Ovary (tissue), 9 donors: ENCODE measurements around the gene CHCHD3. TPM values are rescaled to one million over a fixed set of nuclear protein-coding genes. Genes with fewer than 3 reads are reported as not detected.

Experiments
- DNase-seq, 5 donors: peaks; one replicate each; pipeline ENCODE4 v3.0.0-alpha.2; 2019 to 2020
- H3K27ac ChIP-seq, 2 donors: fragments of 200-600 bp; one replicate each; pipeline versions ENCODE4 v1.5.1 to v1.8.0; 2019 to 2022
- H3K27me3 ChIP-seq: fragments of 200-600 bp; one replicate; pipeline ENCODE4 v1.8.0; 2022
- H3K36me3 ChIP-seq: fragments of 200-600 bp; sonication (generic); one replicate; pipeline ENCODE4 v1.5.1; 2019
- H3K4me1 ChIP-seq: one replicate; pipeline ENCODE4 v1.8.1; 2013; ENCODE audit warnings: mild to moderate bottlenecking, moderate library complexity; ENCODE audit not compliant: insufficient read depth
- H3K4me3 ChIP-seq: fragments of 200-600 bp; sonication (generic); one replicate; pipeline ENCODE4 v1.5.1; 2017
- H3K9me3 ChIP-seq, 2 donors: fragments of 200-600 bp in 1 of 2; sonication (generic) in 1 of 2; one replicate each; pipeline versions ENCODE4 v1.5.1 to v1.8.1; 2013 to 2019; ENCODE audit warnings: mild to moderate bottlenecking in 1 of 2, moderate library complexity in 1 of 2
- CTCF ChIP-seq, 3 donors: fragments of 450-650 bp in 2 of 3; fragments of 200-600 bp in 1 of 3; IDR thresholded peaks; one replicate each; pipeline versions ENCODE4 v1.5.1 to v1.8.0; 2016 to 2022; ENCODE audit warnings: antibody characterized with exemption in 3 of 3, mild to moderate bottlenecking in 1 of 3
- EP300 ChIP-seq: sonication (generic); formaldehyde crosslinking; IDR thresholded peaks from one replicate; pipeline ENCODE4 v1.6.1; 2017; ENCODE audit warnings: antibody characterized with exemption
- POLR2A ChIP-seq: fragments of 450-650 bp; IDR thresholded peaks from one replicate; pipeline ENCODE4 v1.6.1; 2017; ENCODE audit warnings: antibody characterized with exemption, mild to moderate bottlenecking, moderate library complexity
- WGBS, 3 donors: extraction: QIAGEN DNeasy Blood & Tissue Kit in 1 of 3; methylation state at CpG; one replicate each; pipeline versions ENCODE4 v1.1.5 to v1.1.7; 2013 to 2017; 5-methylcytosine and 5-hydroxymethylcytosine counted together
- intact Hi-C, 4 donors: fragments of 100-400 bp; cut with DNase I; formaldehyde crosslinking; loops; one replicate each; pipeline versions ENCODE4 v1.11.0 to v1.15.1; 2022 to 2023
- polyA plus RNA-seq, 2 donors: library from polyadenylated mRNA; stranded (reverse); fragments of 200-250 nt in 1 of 2; fragments of 350-450 nt in 1 of 2; fragmentation: Illumina TruSeq in 1 of 2; extraction: RNeasy Lipid Tissue Mini Kit (QIAGEN cat#74804) in 1 of 2; gene quantifications; one replicate each; pipeline ENCODE4 v1.2.3, GENCODE V29; 2013 to 2014
- total RNA-seq, 7 donors: library from RNA; depleted of rRNA in 2 of 7; stranded (reverse); fragments of >200 nt in 2 of 7; fragmentation: NEBNext Ultra II Directional in 3 of 7; extraction: Animal tissue kit (Norgen Biotek cat#: 25700) in 3 of 7; gene quantifications; one replicate each; pipeline versions ENCODE4 v1.1.0 to v1.2.4, GENCODE V29; 2016 to 2023
- donor health status: DM: no; HTN: no; CAD: no; lungs with moderate emphysema.
- donor health status: DM: no; HTN: no; CAD: no.
- donor health status: Bipolar disorder and iron deficiency.
- donor health status: DM: yes; HTN: yes; CAD: no.
- donor health status: DM: no; HTN: no; CAD: no.
- donor health status: DM: yes; HTN: yes; CAD: no.

The CHCHD3 gene
- total and polyA plus RNA-seq, 9 donors: 31.4 to 59.1 (median 36.7) TPM

- H3K9me3 ChIP-seq: no peaks in the 10 kb centered on the region
- no peak overlapping the region for H3K27ac ChIP-seq
- TF ChIP-seq EP300: no peak
- TF ChIP-seq CTCF (IDR thresholded peaks at IDR 0.05): no peak
- TF ChIP-seq POLR2A: no peak
- H3K27me3 ChIP-seq: no peaks in the 10 kb centered on the region
- no peaks in the 10 kb centered on the region for H3K4me1 ChIP-seq
- H3K4me3 ChIP-seq: no peak overlapping the region
- intact Hi-C loops: no loop called here
- 91 to 93% (median 91%) methylated on average over 5 of the region's 5 CpGs for WGBS, 3 donors
- DNase-seq: no peak
- H3K36me3 ChIP-seq: no peaks in the 10 kb centered on the region
Observed at GRCh38 chr7:132764762-132765161, 317.1 kb downstream of the CHCHD3 start.

- TF ChIP-seq CTCF (IDR thresholded peaks at IDR 0.05): no peak
- TF ChIP-seq EP300: no peak
- no peak for TF ChIP-seq POLR2A
- Histone ChIP-seq H3K4me3 (no peak overlapping the region), H3K4me1 (no peaks in the 10 kb centered on the region), H3K9me3 (no peaks in the 10 kb centered on the region), H3K36me3 (no peaks in the 10 kb centered on the region), H3K27me3 (no peaks in the 10 kb centered on the region), H3K27ac (no peak overlapping the region)
- WGBS, 3 donors: 47 to 60% (median 57%) methylated on average over 7 of the region's 7 CpGs
- DNase-seq: no peak
- intact Hi-C loops: no loop called here
Observed at GRCh38 chr7:132760866-132761265, 321.0 kb downstream of the CHCHD3 start.

GRCh38 chr7:132760244-132760623 lies 321.7 kb downstream of the CHCHD3 start:
- Histone ChIP-seq H3K27me3 (no peaks in the 10 kb centered on the region), H3K27ac (no peak overlapping the region), H3K9me3 (no peaks in the 10 kb centered on the region), H3K4me1 (no peaks in the 10 kb centered on the region), H3K36me3 (no peaks in the 10 kb centered on the region), H3K4me3 (no peak overlapping the region)
- intact Hi-C loops: no loop called here
- no peak for TF ChIP-seq POLR2A
- TF ChIP-seq EP300: no peak
- TF ChIP-seq CTCF (IDR thresholded peaks at IDR 0.05): no peak
- 88 to 91% (median 89%) methylated on average over 2 of the region's 2 CpGs for WGBS, 3 donors
- DNase-seq: no peak

GRCh38 chr7:132759482-132760243 lies 322.2 kb downstream of the CHCHD3 start:
- no peaks in the 10 kb centered on the region for H3K9me3 ChIP-seq
- H3K4me1 ChIP-seq: no peaks in the 10 kb centered on the region
- H3K36me3 ChIP-seq: no peaks in the 10 kb centered on the region
- intact Hi-C loops: no loop called here
- DNase-seq: no peak
- H3K4me3 ChIP-seq: no peak overlapping the region
- 86 to 89% (median 87%) methylated on average over 15 of the region's 15 CpGs for WGBS, 3 donors
- H3K27ac ChIP-seq: no peak overlapping the region
- TF ChIP-seq POLR2A: no peak
- TF ChIP-seq EP300: no peak
- TF ChIP-seq CTCF (IDR thresholded peaks at IDR 0.05): no peak
- H3K27me3 ChIP-seq: no peaks in the 10 kb centered on the region
